Islet of Langerhans (tissue), 1 donor: ENCODE data around the gene HBS1L.

ENCODE experiments used
- FAIRE-seq: peaks from one replicate; lab custom pipeline; 2011; peaks lifted over from hg19 to GRCh38; lab: Jason Lieb, UNC

The HBS1L gene

DNA sequence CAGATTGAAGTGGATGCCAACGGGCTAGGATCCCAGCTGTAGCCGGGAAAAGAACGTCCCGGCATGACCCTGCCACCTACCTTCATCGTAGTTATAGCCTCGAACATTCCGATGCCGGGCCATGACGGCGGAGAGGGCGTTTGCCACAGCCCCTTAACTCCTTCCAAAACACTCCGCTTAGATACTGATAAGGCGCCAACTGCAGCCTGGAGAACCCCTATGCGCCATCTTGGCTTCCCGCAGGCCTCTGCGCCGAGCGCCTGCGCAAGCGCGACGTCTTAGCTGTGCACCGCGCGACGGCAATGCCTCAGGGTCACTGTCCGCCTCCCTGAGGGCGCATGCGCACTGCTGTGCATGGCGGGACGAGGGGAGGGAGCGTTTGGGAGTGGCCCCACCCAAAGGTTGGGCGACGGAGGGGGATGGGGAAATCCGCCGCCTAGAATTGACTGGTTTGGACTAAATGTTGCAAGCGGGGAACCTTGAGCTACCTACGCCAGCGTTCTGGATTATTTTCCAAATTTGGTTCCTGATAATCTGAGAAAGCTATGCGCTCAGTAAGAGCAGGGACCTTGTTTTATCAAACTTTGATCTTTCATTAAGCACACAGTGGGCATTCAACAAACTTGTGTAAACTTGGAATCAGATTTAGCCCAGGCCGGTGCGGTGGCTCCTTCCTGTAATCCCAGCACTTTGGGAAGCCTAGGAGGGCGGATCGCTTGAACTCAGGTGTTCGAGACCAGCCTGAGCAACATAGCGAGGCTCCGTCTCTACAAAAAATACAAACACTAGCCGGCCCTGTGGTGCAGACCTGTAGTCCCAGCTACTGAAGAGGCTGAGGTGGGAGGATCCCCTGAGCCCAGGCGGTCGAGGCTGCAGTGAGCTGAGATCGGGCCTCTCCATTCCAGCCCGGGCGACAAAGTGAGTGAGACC is at the start of gene HBS1L:
HBS1L (minus strand) TSS at position 254 of the 930 bp plus-strand sequence; CDS start at position 123, 131 bp downstream.
- FAIRE-seq: peak; percentile 24

DNA sequence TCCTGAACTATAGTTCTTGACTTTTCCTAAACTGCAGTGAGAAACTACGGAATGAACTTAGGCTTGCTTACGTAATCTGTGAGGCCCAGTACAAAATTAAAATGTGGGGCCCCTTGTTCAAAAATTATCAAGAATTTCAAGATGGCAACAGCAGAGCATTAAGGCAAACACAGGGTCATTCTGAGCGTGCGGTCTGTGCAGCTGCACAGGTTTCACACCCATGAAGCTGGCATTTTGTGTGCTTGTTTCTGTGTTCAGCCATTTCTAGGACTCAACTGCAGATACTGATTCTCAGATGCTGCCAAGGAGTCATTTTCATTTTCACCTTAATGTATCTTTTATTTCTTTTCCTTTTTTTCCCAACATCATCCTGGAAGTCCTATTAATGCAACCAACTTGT is 49.6 kb upstream of the HBS1L start:
- FAIRE-seq: no peak

DNA sequence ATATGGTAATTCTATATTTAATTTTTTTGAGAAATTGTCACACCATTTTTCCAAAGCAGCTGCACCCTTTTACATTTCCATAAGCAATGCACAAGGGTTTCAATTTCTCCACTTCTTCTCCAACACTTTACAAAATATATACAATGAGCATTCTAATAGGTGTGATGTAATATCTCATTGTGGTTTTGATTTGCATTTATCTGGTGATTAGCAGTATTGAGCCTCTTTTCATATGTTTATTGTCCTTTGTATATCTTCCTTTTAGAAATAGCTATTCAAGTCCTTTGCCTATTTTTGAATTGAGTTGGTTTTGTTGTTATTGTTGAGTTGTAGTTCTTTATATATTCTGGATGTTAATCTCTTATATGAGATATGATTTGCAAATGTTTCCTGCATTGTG is 47.6 kb upstream of the HBS1L start:
- FAIRE-seq: no peak

DNA sequence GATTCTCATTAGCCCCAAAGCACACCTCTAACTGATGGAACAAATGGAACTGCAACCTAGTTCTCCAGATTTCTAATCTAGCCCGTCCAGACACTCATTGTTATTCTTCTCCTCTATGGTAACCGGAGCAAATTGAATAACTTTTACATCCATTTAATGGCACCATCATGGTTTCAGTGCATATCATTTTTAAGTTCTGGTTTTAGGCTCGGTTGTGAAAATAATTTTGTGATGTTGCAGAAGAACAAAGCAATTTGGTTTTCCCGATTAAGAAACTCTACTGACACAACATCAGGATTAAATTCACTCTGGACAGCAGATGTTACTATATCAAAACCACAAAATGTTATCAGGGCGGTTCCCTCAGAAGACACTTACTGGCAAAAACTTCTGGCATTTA is 42.5 kb upstream of the HBS1L start:
- no peak for FAIRE-seq

DNA sequence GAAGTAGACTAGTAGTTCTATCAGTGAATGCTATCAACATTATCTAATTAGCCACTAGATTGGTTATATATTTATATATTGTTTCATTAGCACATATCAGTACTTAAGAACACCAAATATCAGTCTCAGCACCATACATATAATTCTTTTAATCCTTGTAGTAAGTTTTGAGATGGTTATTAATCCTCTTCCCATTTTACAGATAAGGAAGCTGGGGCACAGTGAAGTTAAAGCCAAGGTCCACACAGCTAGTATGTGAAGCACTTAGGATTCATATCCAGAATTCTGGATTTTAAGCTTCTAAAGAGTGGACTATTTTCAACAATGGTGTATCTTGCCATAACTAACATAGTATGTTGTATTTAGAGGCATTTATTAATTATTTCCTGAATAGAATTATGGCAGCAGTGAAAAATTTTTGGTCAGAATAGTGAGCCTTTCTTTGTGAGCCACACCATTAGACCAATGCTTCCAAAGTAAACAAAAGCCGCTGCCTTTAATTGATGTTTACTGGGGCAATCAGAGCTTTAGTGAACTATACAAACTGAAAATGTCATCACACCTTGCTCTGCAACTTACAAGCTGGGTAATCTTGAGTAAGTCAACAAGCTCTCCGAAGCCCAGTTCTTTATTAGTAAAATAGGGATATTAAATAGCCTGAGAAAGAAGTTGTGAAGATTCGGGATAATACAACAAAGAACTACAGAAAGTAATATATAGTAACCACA is 41.9 kb upstream of the HBS1L start:
- no peak for FAIRE-seq

DNA sequence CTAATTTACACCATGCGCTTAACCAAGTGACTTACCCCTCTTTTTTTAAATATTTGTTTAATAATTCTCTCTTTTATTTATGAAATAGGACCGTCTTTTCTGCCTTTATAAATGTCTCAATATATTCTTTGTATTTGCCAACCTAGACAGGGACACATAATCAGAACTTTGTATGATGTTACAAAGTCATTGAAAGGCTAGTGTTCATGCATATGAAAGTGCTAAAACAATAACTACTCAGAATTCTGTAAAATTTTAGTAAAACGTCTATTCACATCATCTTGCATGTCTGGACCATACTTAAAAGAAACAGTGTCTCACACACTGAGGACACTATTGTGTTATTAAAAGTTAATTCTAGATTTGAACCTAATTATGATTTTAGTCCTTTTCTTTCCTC is 41.1 kb upstream of the HBS1L start:
- FAIRE-seq: no peak

DNA sequence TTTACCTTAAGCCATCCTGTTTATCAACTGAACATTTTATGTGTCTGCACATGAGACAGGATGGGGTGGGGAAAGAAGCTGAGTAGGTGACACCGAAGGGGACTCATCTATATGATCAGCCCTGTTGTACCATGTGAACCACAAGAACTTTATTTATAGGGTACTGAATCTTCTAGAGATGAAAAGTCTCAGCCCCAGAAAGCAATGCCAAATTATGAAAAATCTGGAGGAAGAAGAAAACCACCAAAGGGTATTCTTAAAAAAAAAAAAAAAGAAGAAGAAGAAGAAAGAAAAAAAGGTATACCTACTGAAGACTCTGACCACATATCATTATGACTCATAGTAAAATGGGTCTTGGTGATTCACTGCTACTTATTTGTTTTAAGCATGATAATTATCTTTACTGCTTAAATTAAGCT is 39.8 kb upstream of the HBS1L start:
- no peak for FAIRE-seq

DNA sequence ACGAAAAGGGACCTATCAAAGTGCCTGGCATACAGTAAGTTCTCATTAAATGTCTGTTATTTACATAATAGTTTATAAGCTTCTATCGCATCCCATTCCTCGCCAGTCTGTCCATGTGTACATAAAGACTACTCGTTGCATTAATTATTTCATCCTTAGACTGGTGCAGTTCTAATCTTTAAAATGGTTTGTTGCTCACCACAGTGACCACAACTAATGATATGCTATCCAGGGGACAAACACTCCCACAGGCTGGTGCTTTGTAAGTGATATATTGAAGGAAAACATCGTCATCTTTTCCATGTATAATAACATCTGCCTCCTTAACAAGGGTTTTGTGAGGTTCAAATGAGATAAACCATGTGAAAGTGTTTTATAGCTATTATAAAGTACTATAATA is 39.0 kb upstream of the HBS1L start:
- no peak for FAIRE-seq

DNA sequence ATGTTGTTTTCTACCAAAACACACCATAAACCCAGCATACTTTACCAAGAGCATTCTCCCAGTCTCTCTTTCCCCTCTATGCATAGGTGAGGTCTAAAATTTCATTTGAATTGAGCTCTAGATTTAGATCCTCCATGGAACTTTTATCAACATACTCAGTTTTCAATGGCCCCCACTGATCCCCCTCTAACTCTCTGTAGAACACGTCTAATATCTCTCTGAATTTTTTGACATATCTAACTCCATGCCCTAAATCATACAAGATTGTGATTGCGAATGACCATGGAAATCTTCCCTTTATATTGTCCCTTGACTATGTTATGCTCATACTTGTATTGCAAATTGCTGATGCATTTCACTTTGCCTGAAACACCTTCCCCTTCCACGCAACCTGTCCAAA is 38.1 kb upstream of the HBS1L start:
- FAIRE-seq: no peak

DNA sequence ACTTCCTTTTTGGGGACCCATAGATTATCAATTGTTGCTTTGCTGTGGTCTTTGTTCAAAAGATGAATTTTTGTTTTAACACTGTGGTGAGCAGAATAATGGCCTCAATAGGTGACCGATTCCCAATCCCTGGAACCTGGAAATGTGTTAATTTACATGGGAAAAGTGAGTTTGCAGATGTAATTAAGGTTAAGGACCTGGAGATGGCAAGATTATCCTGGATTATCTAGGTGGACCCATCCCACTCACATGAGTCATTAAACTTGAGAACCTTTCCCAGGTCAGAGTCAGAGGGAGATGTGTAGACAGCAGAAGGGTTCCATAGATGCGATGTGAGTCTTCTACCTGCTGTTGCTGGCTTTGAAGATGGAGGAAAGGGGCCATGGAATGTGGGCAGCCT is 36.2 kb upstream of the HBS1L start:
- no peak for FAIRE-seq

DNA sequence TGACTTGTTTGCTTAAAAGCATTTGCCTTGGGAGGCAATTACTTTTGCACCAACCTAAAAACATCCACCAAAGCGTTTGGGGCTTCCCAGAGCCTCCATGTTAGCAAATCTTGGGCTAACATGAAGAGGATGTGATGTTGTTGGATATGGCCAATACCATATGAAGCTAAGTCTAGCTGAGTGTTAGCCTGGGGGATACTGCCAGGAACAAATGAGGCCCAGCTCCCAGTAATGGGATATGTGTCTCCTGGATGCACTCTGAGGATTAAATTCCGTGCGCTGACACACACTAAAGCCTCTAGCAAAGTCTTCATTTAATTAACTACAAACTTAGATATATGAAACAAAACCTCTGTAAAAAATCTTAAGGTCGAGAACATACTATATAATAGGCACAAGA is 35.3 kb upstream of the HBS1L start:
- FAIRE-seq: no peak

DNA sequence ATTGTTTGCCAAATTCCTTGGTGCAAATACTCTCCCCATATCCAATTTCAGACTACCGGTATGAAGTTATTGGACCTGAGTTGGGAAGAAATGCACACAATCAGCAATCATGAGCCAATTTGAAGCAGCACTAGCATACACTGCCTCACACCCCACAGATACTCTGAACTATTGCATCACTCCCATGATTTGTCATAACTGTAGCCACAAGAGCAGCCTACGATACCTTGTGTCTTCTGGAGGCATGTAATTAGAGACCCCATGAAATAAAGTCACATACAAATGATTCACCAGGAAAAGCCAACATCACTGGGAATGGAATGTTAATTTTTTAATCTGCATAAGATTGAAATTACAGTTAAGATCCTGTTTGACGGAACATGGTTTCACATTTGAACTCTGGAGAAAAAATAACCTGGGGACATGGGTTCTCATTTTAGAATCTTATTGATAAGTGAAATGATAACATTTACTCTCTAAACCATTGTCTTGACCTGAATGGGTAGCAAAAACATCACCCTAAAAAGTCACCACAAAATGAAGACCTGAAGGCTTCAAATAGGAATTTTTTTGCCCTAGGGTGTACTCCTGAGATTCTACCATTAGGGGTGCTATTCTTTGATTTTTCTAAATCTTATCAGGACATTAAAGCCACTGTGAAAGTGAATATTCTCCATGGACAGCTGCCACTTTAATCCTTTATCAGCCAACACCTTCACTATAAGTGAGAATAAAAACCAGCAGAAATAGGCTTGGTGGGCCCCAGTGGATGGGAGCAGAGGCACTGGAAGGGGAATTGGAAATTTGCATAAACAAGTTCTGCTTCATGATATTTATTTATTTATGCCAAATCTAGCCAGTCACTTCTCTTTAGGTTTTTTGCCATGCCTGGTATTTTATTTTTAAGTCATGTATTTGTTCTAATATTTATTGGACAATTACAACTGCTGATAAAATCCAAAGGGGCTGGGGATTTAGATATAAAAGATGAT is 34.5 kb upstream of the HBS1L start:
- FAIRE-seq: no peak

DNA sequence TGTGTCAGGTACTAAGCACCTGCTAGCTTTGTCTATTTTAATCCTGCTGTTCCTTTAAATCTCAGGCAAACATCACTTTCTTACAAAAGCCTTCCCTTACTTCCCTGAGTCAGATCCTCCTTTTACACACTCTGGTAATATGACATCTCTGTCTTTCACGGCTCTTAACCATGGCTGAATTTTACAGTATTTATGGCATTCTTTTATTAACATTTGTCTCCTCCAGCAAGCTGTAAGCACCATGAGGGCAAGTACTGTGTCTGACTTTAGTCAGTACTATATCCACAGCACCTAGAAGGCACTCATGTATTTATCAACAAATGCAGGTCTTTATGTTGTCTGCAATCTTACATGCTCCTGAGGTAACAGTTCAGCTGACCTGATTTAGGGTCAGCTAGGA is 33.7 kb upstream of the HBS1L start:
- FAIRE-seq: no peak

DNA sequence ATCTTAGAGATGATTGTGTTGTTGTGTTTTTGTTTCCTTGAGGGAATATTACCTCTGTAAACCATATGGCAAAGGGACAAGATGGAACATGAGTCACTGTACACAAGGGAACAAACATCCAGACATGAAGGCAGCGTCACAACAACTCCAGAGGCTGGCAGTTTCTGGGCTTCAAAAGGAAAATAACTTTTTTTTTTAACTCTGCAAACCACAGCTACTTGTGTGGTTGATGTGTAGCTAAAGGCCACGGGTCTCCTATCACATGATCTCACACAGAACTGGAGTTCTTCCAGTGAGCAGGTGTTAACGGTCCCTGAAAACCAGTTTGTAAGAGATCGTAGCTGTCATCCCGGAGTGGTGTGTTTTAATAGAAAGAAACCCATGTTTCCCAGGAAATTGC is 33.2 kb upstream of the HBS1L start:
- FAIRE-seq: no peak

DNA sequence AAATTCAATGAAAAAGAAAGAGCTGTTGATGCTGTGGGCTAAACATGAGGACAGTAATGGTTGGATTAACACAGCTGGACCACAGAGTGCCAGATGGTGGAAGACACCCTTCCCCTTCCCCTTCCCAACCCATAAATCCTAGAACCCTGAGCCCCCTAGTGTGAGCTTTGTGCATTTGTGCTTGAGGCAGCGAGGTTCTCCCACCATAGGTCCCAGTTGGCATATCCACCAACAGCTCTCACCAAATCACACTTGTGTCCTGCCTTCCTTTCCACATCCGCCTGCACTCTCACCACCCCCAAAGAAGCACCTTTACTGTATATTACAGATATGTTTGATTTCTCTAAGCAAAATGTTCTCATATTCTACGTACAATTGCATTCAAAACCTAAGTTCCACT is 32.8 kb upstream of the HBS1L start:
- FAIRE-seq: no peak

DNA sequence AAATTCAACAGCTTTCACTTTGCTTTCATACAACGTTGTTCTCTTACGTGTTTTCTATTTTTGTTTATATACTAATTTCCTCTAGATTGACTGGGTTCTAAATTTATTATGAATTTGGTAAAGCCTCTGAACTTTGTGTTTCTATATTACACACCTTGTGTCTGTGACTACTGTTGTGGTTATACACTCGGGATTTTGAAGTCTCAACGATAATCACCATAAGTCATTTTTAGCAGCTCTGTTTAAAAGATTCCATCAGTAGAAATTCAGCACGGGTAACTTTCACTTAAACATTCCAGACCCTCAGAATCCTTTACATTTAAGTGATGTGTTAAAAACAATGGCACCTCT is 31.8 kb upstream of the HBS1L start:
- no peak for FAIRE-seq

DNA sequence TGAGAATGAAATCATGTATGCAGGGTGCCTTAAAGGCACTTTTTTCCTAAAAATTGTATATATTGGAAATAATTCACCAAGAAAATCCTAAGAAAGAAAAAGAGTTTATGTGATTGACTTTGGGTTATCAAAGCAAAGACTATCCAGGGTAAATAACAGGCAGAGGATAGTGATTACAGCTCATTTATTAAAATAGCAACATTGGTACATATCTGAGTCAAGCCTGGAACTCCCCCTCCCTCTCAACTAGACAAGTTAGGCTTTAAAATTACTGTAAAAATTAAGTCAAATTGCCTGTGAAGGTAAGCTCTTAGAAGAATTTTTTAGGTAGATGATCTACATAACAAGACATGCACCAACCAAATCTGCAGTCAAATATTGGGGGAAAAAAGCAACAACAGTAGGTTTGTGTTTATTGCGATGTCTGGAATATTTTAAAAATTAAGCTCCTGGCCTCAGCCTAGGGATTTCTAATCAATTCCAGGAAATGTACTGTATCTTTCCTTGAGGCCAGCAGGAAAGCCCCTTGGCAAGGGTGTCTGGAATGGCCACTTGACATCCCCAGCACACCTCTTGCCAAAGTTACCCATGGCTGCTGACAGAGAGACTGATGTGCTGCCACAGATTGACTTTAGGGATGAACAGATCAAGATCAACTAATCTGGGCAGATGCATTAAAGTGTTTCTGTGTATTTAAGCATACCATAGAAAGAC is 31.2 kb upstream of the HBS1L start:
- no peak for FAIRE-seq

DNA sequence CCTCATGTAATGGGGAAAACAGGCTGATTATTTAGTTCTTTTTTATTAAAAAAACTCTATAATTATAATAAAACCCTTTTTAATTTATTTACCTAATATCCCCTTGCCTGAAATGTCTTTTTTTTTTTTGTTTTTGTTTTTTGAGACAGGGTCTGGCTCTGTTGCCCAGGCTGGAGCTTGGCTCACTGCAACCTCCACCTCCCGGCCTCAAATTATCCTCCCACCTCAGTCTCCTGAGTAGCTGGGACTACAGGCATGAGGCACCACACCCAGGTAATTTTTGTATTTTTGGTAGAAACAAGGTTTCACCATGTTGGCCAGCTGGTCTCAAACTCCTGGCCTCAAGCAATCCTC is 30.3 kb upstream of the HBS1L start:
- no peak for FAIRE-seq

DNA sequence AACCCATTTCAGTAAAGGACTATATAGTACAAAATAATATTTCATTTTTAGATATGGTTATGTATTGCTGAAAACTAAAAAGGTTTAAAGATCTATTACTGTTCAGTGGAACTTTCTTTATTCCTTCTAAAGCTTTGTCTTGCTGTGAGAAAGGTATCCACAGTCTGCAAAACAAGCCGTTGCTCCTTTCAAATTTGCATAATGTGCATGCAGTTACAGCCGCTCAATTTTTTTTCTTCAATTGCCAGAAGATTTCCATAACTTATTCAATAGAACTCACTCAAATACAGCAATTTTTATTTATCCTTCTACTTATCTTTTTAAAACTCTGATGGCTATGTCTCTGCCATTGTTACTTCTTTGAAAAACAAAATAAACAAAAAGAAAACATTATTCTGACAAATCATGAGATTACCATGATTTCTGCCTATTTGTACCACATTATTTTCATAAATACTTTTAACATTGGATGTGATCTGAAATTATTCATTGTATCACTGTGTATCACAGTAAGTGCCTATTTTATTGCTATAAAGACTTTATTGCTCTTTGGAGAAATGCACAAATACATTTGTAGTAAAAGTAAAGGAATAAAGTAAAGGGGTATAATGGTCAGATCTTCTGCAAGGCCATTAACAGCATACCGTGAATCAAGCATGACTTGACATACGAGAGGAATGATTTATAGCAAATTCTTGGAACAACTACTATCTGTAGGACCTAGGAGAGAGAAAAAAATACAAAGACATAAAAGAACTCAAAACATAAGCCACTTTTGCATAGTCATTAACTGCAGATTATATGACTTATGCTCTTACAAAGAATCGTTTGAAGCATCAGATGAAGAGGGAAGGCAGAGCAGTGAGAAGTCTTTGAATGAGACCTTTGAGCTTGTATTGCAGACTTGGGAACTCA is 29.6 kb upstream of the HBS1L start:
- no peak for FAIRE-seq

DNA sequence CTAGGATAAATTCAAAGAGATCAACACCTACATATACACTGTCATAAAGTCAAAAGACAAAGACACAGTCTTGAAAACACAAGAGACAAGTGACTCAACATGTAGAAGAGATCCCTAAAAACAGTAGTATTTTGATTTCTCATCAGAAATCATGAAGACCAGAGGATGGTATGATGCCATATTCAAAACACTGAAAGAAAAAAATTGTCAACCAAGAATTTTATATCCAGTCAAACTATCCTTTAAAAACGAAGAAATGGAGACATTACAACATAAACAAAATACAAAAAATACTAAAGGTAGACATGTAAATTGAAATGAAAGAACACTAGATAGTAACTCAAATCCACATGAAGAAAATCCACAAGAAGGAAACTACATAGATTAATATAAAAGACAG is 27.3 kb upstream of the HBS1L start:
- no peak for FAIRE-seq

DNA sequence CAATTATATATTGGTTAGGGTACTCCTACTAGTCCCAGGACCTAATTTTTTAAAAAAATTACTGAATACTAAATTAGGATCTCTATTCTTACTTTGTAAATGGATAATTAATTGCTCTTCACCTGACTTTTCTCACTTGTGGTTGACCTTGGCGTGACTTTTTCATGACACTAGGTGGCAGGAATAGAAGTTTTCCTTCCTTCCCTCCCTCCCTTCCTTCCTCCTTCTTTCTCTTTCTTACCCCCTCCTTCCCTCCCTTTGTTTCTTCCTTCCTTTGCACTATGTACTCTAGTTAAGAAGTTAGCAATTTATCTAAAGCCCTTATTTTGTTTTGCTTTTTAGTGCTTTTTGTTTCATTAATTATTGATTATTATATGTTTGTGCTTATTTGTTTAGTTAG is 20.4 kb upstream of the HBS1L start:
- FAIRE-seq: no peak
